Caco-2 (cell line): ENCODE measurements around the gene QRFP. TPM values are rescaled to one million over a fixed set of nuclear protein-coding genes. Genes with fewer than 3 reads are reported as not detected.

Experiments
- BruUV-seq: library from RNA; stranded (reverse); fragments of 400-500 nt; replicated peaks from 2 replicates; lab custom pipeline; 2021; lab: Mats Ljungman, UMichigan
- CTCF ChIA-PET: fragments of 300-600 bp; sonication (Branson Sonifier 250); formaldehyde crosslinking; loops from one replicate; lab custom pipeline; 2022; ENCODE audit warnings: antibody characterized with exemption; lab: Charles Lee
- POLR2A ChIA-PET: fragments of 300-600 bp; sonication (Branson Sonifier 250); formaldehyde crosslinking; loops from one replicate; lab custom pipeline; 2022; ENCODE audit warnings: antibody characterized with exemption; lab: Charles Lee
- DNase-seq, 2 experiments: peaks; one replicate each; pipeline versions ENCODE4 v3.0.0 to v3.0.0-alpha.2; 2020 to 2022
- H3K27me3 ChIP-seq: replicated peaks from 2 replicates; pipeline ENCODE4 v1.6.0; 2011; ENCODE audit warnings: low read length; ENCODE audit not compliant: control insufficient read depth, insufficient read depth
- H3K36me3 ChIP-seq: 2 replicates; pipeline ENCODE4 v1.5.1; 2011; ENCODE audit warnings: low read length; ENCODE audit not compliant: control insufficient read depth, insufficient read depth
- H3K4me1 ChIP-seq: fragments of 250-450 bp; sonication (Bioruptor Pico); 2 replicates; pipeline ENCODE4 v1.5.1; 2020; ENCODE audit warnings: mild to moderate bottlenecking
- H3K4me3 ChIP-seq: 2 replicates; pipeline ENCODE4 v1.5.1; 2011; ENCODE audit warnings: low read depth, mild to moderate bottlenecking, control low read depth, low read length
- H3K9me3 ChIP-seq: fragments of 250-450 bp; sonication (Bioruptor Pico); 2 replicates; pipeline ENCODE4 v1.5.1; 2020; ENCODE audit warnings: mild to moderate bottlenecking, moderate library complexity
- H3K27ac Mint-ChIP-seq: one replicate; pipeline ENCODE4 v1.8.0; 2022; ENCODE audit warnings: mixed read lengths; ENCODE audit not compliant: unreplicated experiment
- H3K27me3 Mint-ChIP-seq: one replicate; pipeline ENCODE4 v1.8.0; 2022; ENCODE audit warnings: mixed read lengths; ENCODE audit not compliant: insufficient read depth, unreplicated experiment
- H3K36me3 Mint-ChIP-seq: one replicate; pipeline ENCODE4 v1.8.0; 2022; ENCODE audit warnings: mild to moderate bottlenecking, mixed read lengths; ENCODE audit not compliant: insufficient read depth, unreplicated experiment
- H3K4me1 Mint-ChIP-seq: one replicate; pipeline ENCODE4 v1.8.0; 2022; ENCODE audit warnings: low read depth, mixed read lengths; ENCODE audit not compliant: unreplicated experiment
- H3K4me3 Mint-ChIP-seq: one replicate; pipeline ENCODE4 v1.8.0; 2022; ENCODE audit warnings: mild to moderate bottlenecking, moderate library complexity, mixed read lengths; ENCODE audit not compliant: unreplicated experiment
- H3K9me3 Mint-ChIP-seq: one replicate; pipeline ENCODE4 v1.8.0; 2022; ENCODE audit warnings: mixed read lengths; ENCODE audit not compliant: unreplicated experiment
- intact Hi-C: fragments of 100-400 bp; cut with micrococcal nuclease; formaldehyde crosslinking; loops from one replicate; pipeline ENCODE4 v1.10.0; 2022; ENCODE audit not compliant: unreplicated experiment
- total RNA-seq: library from RNA; stranded (reverse); gene quantifications from 2 replicates; pipeline ENCODE4 v1.2.3, GENCODE V29; 2022
- TF ChIP-seq, protein P1 (sequence below), 2 experiments: fragments of 200-600 bp in 1 of 2; IDR thresholded peaks; 1 replicate in 1 of 2; 2 replicates in 1 of 2; pipeline versions ENCODE4 v1.5.1 to v1.8.0; 2011 to 2022; ENCODE audit warnings: antibody characterized with exemption in 1 of 2, control low read depth in 1 of 2, inconsistent platforms in 1 of 2, low read depth in 1 of 2, low read length in 1 of 2, mild to moderate bottlenecking in 1 of 2, moderate library complexity in 1 of 2; ENCODE audit not compliant: insufficient read depth in 1 of 2, severe bottlenecking in 1 of 2, unreplicated experiment in 1 of 2

Gene QRFP
- total RNA-seq, 1 experiment from 2014 or later: not detected

- H3K27me3 Mint-ChIP-seq: peaks cover 13% of the 10 kb centered on the region
- no peak overlapping the region for H3K4me3 Mint-ChIP-seq
- peaks cover 13% of the 10 kb centered on the region for H3K4me1 ChIP-seq
- DNase-seq: no peak
- CTCF ChIA-PET: no interaction called here
- no peak overlapping the region for H3K4me3 ChIP-seq
- TF ChIP-seq, protein P1, sequence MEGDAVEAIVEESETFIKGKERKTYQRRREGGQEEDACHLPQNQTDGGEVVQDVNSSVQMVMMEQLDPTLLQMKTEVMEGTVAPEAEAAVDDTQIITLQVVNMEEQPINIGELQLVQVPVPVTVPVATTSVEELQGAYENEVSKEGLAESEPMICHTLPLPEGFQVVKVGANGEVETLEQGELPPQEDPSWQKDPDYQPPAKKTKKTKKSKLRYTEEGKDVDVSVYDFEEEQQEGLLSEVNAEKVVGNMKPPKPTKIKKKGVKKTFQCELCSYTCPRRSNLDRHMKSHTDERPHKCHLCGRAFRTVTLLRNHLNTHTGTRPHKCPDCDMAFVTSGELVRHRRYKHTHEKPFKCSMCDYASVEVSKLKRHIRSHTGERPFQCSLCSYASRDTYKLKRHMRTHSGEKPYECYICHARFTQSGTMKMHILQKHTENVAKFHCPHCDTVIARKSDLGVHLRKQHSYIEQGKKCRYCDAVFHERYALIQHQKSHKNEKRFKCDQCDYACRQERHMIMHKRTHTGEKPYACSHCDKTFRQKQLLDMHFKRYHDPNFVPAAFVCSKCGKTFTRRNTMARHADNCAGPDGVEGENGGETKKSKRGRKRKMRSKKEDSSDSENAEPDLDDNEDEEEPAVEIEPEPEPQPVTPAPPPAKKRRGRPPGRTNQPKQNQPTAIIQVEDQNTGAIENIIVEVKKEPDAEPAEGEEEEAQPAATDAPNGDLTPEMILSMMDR (IDR thresholded peaks at IDR 0.05; ENCODE audit: insufficient read depth in 1 of 2, low read depth in 1 of 2, low read length in 1 of 2, severe bottlenecking in 1 of 2, unreplicated experiment in 1 of 2): no peak
- H3K9me3 Mint-ChIP-seq: no peaks in the 10 kb centered on the region
- H3K4me1 Mint-ChIP-seq: peaks cover 2% of the 10 kb centered on the region
- intact Hi-C loops: no loop called here
- no peak overlapping the region for H3K27ac Mint-ChIP-seq
- H3K27me3 ChIP-seq: no peaks in the 10 kb centered on the region; the same call in 1 of the 2 replicates
- no peaks in the 10 kb centered on the region for H3K36me3 ChIP-seq
- H3K9me3 ChIP-seq: no peaks in the 10 kb centered on the region
- peaks cover 2% of the 10 kb centered on the region for H3K36me3 Mint-ChIP-seq
- POLR2A ChIA-PET: no interaction called here
- BruUV-seq: no TSS peak
Observed at GRCh38 chr9:130931508-130932254, 35.1 kb upstream of the QRFP start.

- DNase-seq: no peak
- TF ChIP-seq, protein P1 (IDR thresholded peaks at IDR 0.05; ENCODE audit: insufficient read depth in 1 of 2, low read depth in 1 of 2, low read length in 1 of 2, severe bottlenecking in 1 of 2, unreplicated experiment in 1 of 2): no peak
- Mint-ChIP-seq H3K27me3 (peaks cover 12% of the 10 kb centered on the region), H3K27ac (no peak overlapping the region), H3K36me3 (no peaks in the 10 kb centered on the region), H3K4me1 (no peaks in the 10 kb centered on the region), H3K9me3 (no peaks in the 10 kb centered on the region), H3K4me3 (no peak overlapping the region)
- ChIA-PET POLR2A (no interaction called here), CTCF (no interaction called here)
- H3K9me3 ChIP-seq: no peaks in the 10 kb centered on the region
- no peak overlapping the region for H3K4me3 ChIP-seq
- no peaks in the 10 kb centered on the region; the same call in 1 of the 2 replicates for H3K27me3 ChIP-seq
- peaks cover 5% of the 10 kb centered on the region for H3K4me1 ChIP-seq
- intact Hi-C loops: no loop called here
- H3K36me3 ChIP-seq: no peaks in the 10 kb centered on the region
- no TSS peak for BruUV-seq
Observed at GRCh38 chr9:130930804-130931349, 34.3 kb upstream of the QRFP start.

- Mint-ChIP-seq H3K27ac (no peak overlapping the region), H3K36me3 (no peaks in the 10 kb centered on the region), H3K27me3 (peaks cover 12% of the 10 kb centered on the region), H3K4me3 (no peak overlapping the region), H3K4me1 (no peaks in the 10 kb centered on the region), H3K9me3 (no peaks in the 10 kb centered on the region)
- TF ChIP-seq, protein P1 (IDR thresholded peaks at IDR 0.05; ENCODE audit: insufficient read depth in 1 of 2, low read depth in 1 of 2, low read length in 1 of 2, severe bottlenecking in 1 of 2, unreplicated experiment in 1 of 2): no peak
- DNase-seq: no peak
- CTCF ChIA-PET: no interaction called here
- POLR2A ChIA-PET: no interaction called here
- intact Hi-C loops: no loop called here
- Histone ChIP-seq H3K9me3 (no peaks in the 10 kb centered on the region), H3K4me3 (no peak overlapping the region), H3K27me3 (no peaks in the 10 kb centered on the region; the same call in 1 of the 2 replicates), H3K36me3 (no peaks in the 10 kb centered on the region), H3K4me1 (peaks cover 5% of the 10 kb centered on the region; the same call in 1 of the 2 replicates)
- BruUV-seq: no TSS peak
Observed at GRCh38 chr9:130930132-130930803, 33.7 kb upstream of the QRFP start.
